ENCODE data around the gene ZC4H2.

Gene ZC4H2

GRCh38 chrX:64994131-64994798 is 18.0 kb upstream of the ZC4H2 start:
- Histone ChIP-seq H3K4me3 (replicated peaks; ENCODE audit: low read depth, low read length) (no peak overlapping the region), H3K36me3 (ENCODE audit: control insufficient read depth, insufficient read depth, low read length) (no peaks in the 10 kb centered on the region), H3K27me3 (replicated peaks; ENCODE audit: control insufficient read depth, insufficient read depth, low read length) (no peaks in the 10 kb centered on the region)
- TF ChIP-seq CTCF (IDR thresholded peaks at IDR 0.05; ENCODE audit: insufficient read depth, low read length, poor library complexity, severe bottlenecking), result no peak
- DNase-seq (ENCODE audit: extremely low read depth, insufficient read length), result no peak

GRCh38 chrX:64977830-64978229 is 1.6 kb upstream of the ZC4H2 start:
- TF ChIP-seq CTCF (IDR thresholded peaks at IDR 0.05; ENCODE audit: insufficient read depth, low read length, poor library complexity, severe bottlenecking), result no peak
- H3K4me3 ChIP-seq (replicated peaks; ENCODE audit: low read depth, low read length), result no peak overlapping the region
- H3K27me3 ChIP-seq (replicated peaks; ENCODE audit: control insufficient read depth, insufficient read depth, low read length), result no peaks in the 10 kb centered on the region
- no peak for DNase-seq (ENCODE audit: extremely low read depth, insufficient read length)
- H3K36me3 ChIP-seq (ENCODE audit: control insufficient read depth, insufficient read depth, low read length), result no peaks in the 10 kb centered on the region

- Histone ChIP-seq H3K36me3 (ENCODE audit: control insufficient read depth, insufficient read depth, low read length) (no peaks in the 10 kb centered on the region), H3K27me3 (replicated peaks; ENCODE audit: control insufficient read depth, insufficient read depth, low read length) (no peaks in the 10 kb centered on the region), H3K4me3 (replicated peaks; ENCODE audit: low read depth, low read length) (no peak overlapping the region)
- no peak for DNase-seq (ENCODE audit: extremely low read depth, insufficient read length)
- TF ChIP-seq CTCF (IDR thresholded peaks at IDR 0.05; ENCODE audit: insufficient read depth, low read length, poor library complexity, severe bottlenecking), result no peak
Measured at GRCh38 chrX:64977051-64977450, 801 bp upstream of the ZC4H2 start.

GRCh38 chrX:64976673-64977040 is 407 bp upstream of the ZC4H2 start:
- Histone ChIP-seq H3K36me3 (ENCODE audit: control insufficient read depth, insufficient read depth, low read length) (no peaks in the 10 kb centered on the region), H3K27me3 (replicated peaks; ENCODE audit: control insufficient read depth, insufficient read depth, low read length) (no peaks in the 10 kb centered on the region), H3K4me3 (replicated peaks; ENCODE audit: low read depth, low read length) (peak overlapping the region; percentile 70)
- no peak for DNase-seq (ENCODE audit: extremely low read depth, insufficient read length)
- TF ChIP-seq CTCF (IDR thresholded peaks at IDR 0.05; ENCODE audit: insufficient read depth, low read length, poor library complexity, severe bottlenecking), result no peak

GRCh38 chrX:64975491-64975890 is 759 bp downstream of the ZC4H2 start:
- H3K4me3 ChIP-seq (replicated peaks; ENCODE audit: low read depth, low read length), result peak overlapping the region; percentile 70
- DNase-seq (ENCODE audit: extremely low read depth, insufficient read length), result peak; percentile 12
- TF ChIP-seq CTCF (IDR thresholded peaks at IDR 0.05; ENCODE audit: insufficient read depth, low read length, poor library complexity, severe bottlenecking), result no peak
- H3K36me3 ChIP-seq (ENCODE audit: control insufficient read depth, insufficient read depth, low read length), result no peaks in the 10 kb centered on the region
- no peaks in the 10 kb centered on the region for H3K27me3 ChIP-seq (replicated peaks; ENCODE audit: control insufficient read depth, insufficient read depth, low read length)

- DNase-seq (ENCODE audit: extremely low read depth, insufficient read length), result no peak
- no peak for TF ChIP-seq CTCF (IDR thresholded peaks at IDR 0.05; ENCODE audit: insufficient read depth, low read length, poor library complexity, severe bottlenecking)
- H3K27me3 ChIP-seq (replicated peaks; ENCODE audit: control insufficient read depth, insufficient read depth, low read length), result no peaks in the 10 kb centered on the region
- no peaks in the 10 kb centered on the region for H3K36me3 ChIP-seq (ENCODE audit: control insufficient read depth, insufficient read depth, low read length)
- H3K4me3 ChIP-seq (replicated peaks; ENCODE audit: low read depth, low read length), result no peak overlapping the region
Measured at GRCh38 chrX:64925480-64925879, 50.8 kb downstream of the ZC4H2 start.

Measured in GM06990 (cell line).